Sigmoid colon (tissue), 7 donors: ENCODE results near the gene PCDHGB2. TPM values are rescaled to one million over a fixed set of nuclear protein-coding genes. Genes with fewer than 3 reads are reported as not detected.
"Not testable (repeated sequence)": the region's sequence is repeated elsewhere in the genome, so short reads cannot be mapped to it uniquely, and the experiment has no call there.

Experiments
- DNase-seq: peaks from one replicate; pipeline ENCODE4 v3.0.0-alpha.2; 2019
- H3K27ac ChIP-seq, 4 donors: fragments of 200-600 bp; sonication (generic); one replicate each; pipeline ENCODE4 v1.5.1; 2016 to 2019; ENCODE audit warnings: mild to moderate bottlenecking in 1 of 4
- H3K27me3 ChIP-seq, 3 donors: fragments of 200-600 bp; sonication (generic); one replicate each; pipeline ENCODE4 v1.5.1; 2019; ENCODE audit warnings: mild to moderate bottlenecking in 1 of 3
- H3K36me3 ChIP-seq, 4 donors: fragments of 200-600 bp; sonication (generic); one replicate each; pipeline ENCODE4 v1.5.1; 2016 to 2019
- H3K4me1 ChIP-seq, 4 donors: fragments of 200-600 bp; sonication (generic); one replicate each; pipeline ENCODE4 v1.5.1; 2017 to 2019
- H3K4me3 ChIP-seq, 4 donors: fragments of 200-600 bp; sonication (generic); one replicate each; pipeline ENCODE4 v1.5.1; 2017 to 2019; ENCODE audit warnings: mild to moderate bottlenecking in 2 of 4, moderate library complexity in 1 of 4
- H3K9me3 ChIP-seq, 4 donors: fragments of 200-600 bp in 3 of 4; sonication (generic) in 3 of 4; one replicate each; pipeline versions ENCODE4 v1.5.1 to v1.6.1; 2013 to 2019
- CTCF ChIP-seq, 4 experiments: fragments of 450-650 bp in 3 of 4; fragments of 200-600 bp in 1 of 4; IDR thresholded peaks; one replicate each; pipeline ENCODE4 v1.5.1; 2016 to 2019; ENCODE audit warnings: antibody characterized with exemption in 4 of 4, mild to moderate bottlenecking in 3 of 4, moderate library complexity in 2 of 4
- EP300 ChIP-seq, 4 donors: sonication (generic); formaldehyde crosslinking; IDR thresholded peaks; one replicate each; pipeline ENCODE4 v1.6.1; 2017; ENCODE audit warnings: antibody characterized with exemption in 4 of 4
- POLR2A ChIP-seq, 2 donors: fragments of 450-650 bp; IDR thresholded peaks; one replicate each; pipeline ENCODE4 v1.6.1; 2016; ENCODE audit warnings: antibody characterized with exemption in 2 of 2, mild to moderate bottlenecking in 2 of 2, moderate library complexity in 2 of 2
- POLR2AphosphoS5 ChIP-seq, 4 donors: sonication (generic); formaldehyde crosslinking; IDR thresholded peaks; one replicate each; pipeline ENCODE4 v1.6.1; 2017; ENCODE audit warnings: antibody characterized with exemption in 4 of 4
- WGBS, 2 donors: extraction: QIAGEN DNeasy Blood & Tissue Kit; methylation state at CpG; one replicate each; pipeline ENCODE4 v1.1.7; 2013; 5-methylcytosine and 5-hydroxymethylcytosine counted together
- intact Hi-C: fragments of 100-400 bp; cut with DNase I; formaldehyde crosslinking; loops from one replicate; pipeline ENCODE4 v1.15.1; 2023
- polyA plus RNA-seq, 3 donors: library from polyadenylated mRNA; stranded (reverse); fragments of 200-250 nt; gene quantifications; one replicate each; pipeline ENCODE4 v1.2.3, GENCODE V29; 2013
- total RNA-seq, 4 donors: library from RNA; depleted of rRNA; stranded (reverse); fragments of >200 nt; gene quantifications; one replicate each; pipeline ENCODE4 v1.1.0, GENCODE V29; 2016
- donor health status: healthy with polysubstance abuse.
- donor health status: Bipolar disorder and iron deficiency.
- donor health status: healthy.

The PCDHGB2 gene
- total and polyA plus RNA-seq, 7 donors, result 0.51 to 12.9 (median 4.4) TPM; not detected in 2

DNA sequence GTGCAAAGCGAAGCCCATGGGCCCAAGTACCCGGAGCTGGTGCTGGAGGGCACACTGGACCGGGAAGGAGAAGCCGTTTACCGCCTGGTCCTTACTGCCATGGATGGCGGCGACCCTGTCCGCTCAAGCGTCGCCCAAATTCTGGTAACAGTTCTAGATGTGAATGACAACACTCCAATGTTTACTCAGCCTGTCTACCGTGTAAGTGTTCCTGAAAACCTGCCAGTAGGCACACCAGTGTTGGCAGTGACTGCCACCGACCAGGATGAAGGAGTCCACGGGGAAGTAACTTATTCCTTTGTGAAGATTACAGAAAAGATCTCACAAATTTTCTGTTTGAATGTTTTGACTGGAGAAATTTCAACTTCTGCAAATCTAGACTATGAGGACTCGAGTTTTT, 14.8 kb downstream of the PCDHGB2 start:
- H3K27ac ChIP-seq, result no peak overlapping the region
- peaks cover 42 to 91% (median 72%) of the 10 kb centered on the region in 4 donors for H3K9me3 ChIP-seq
- H3K36me3 ChIP-seq, result peaks cover 0 to 6% (median 0%) of the 10 kb centered on the region in 4 donors
- H3K4me1 ChIP-seq, result no peaks in the 10 kb centered on the region
- intact Hi-C loops, result no loop called here
- no peak overlapping the region for H3K4me3 ChIP-seq
- DNase-seq, result no peak
- no peak for TF ChIP-seq CTCF (IDR thresholded peaks at IDR 0.05)
- no peak for TF ChIP-seq POLR2A (IDR thresholded peaks at IDR 0.05)
- TF ChIP-seq EP300 (IDR thresholded peaks at IDR 0.05), result no peak
- no peak for TF ChIP-seq POLR2AphosphoS5 (IDR thresholded peaks at IDR 0.05)
- no peaks in the 10 kb centered on the region for H3K27me3 ChIP-seq
- 69 to 72% methylated on average over 14 of the region's 14 CpGs for WGBS, 2 donors

GRCh38 chr5:141375444-141376155, 15.8 kb downstream of the PCDHGB2 start:
- H3K27ac ChIP-seq, DNase-seq, H3K4me1 ChIP-seq, H3K36me3 ChIP-seq, intact Hi-C loops, H3K27me3 ChIP-seq, H3K4me3 ChIP-seq: not testable (repeated sequence)
- 60 to 72% methylated on average over 42 to 43 of the region's 48 CpGs for WGBS, 2 donors
- peaks cover 41 to 85% (median 67%) of the 10 kb centered on the region in 4 donors for H3K9me3 ChIP-seq

- TF ChIP-seq POLR2A (IDR thresholded peaks at IDR 0.05) (no peak), EP300 (IDR thresholded peaks at IDR 0.05) (no peak), CTCF (IDR thresholded peaks at IDR 0.05) (no peak), POLR2AphosphoS5 (IDR thresholded peaks at IDR 0.05) (no peak)
- 19 to 40% methylated on average over 37 of the region's 37 CpGs for whole genome bisulfite sequencing, 2 donors
- Histone ChIP-seq H3K27ac (no peak within 1 kb of the TSS), H3K27me3 (peaks cover 0 to 9% (median 0%) of the 10 kb centered on the region in 3 donors), H3K9me3 (peaks cover 22 to 89% (median 66%) of the 10 kb centered on the region in 4 donors), H3K4me3 (peak within 1 kb of the TSS in 1 of 4 donors; percentile 8), H3K36me3 (peaks cover 0 to 6% (median 0%) of the 10 kb centered on the region in 4 donors), H3K4me1 (no peaks in the 10 kb centered on the region)
- DNase-seq, result peak; percentile 30
- intact Hi-C loops, result no loop called here
Observed at GRCh38 chr5:141382469-141383294, 22.9 kb downstream of the PCDHGB2 start, which contains the start of gene PCDHGA7. TSS of gene PCDHGA7 (plus strand) at chr5:141382742. CDS start at chr5:141382900, 158 bp downstream.

DNA sequence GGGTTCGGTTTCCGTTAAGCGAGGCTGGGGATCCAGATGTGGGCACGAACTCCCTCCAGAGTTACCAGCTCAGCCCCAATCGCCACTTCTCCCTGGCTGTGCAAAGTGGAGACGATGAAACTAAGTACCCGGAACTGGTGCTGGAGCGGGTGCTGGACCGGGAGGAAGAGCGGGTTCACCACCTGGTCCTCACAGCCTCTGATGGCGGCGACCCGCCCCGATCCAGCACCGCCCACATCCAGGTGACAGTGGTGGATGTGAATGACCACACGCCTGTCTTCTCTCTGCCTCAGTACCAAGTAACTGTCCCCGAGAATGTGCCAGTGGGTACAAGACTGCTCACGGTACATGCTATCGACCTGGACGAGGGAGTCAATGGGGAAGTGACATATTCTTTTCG, 23.6 kb downstream of the PCDHGB2 start:
- no peak overlapping the region for H3K4me3 ChIP-seq

More for the DNA sequence above, 23.6 kb downstream of the PCDHGB2 start:
- Histone ChIP-seq H3K4me1 (no peaks in the 10 kb centered on the region), H3K9me3 (peaks cover 24 to 86% (median 63%) of the 10 kb centered on the region in 4 donors), H3K27ac (no peak overlapping the region), H3K36me3 (peaks cover 0 to 6% (median 0%) of the 10 kb centered on the region in 4 donors), H3K27me3 (peaks cover 0 to 9% (median 0%) of the 10 kb centered on the region in 3 donors)
- WGBS, 2 donors, result 43 to 60% methylated on average over 21 of the region's 21 CpGs
- DNase-seq, result no peak
- TF ChIP-seq CTCF (IDR thresholded peaks at IDR 0.05), result no peak
- TF ChIP-seq POLR2A (IDR thresholded peaks at IDR 0.05), result no peak
- no peak for TF ChIP-seq POLR2AphosphoS5 (IDR thresholded peaks at IDR 0.05)
- no peak for TF ChIP-seq EP300 (IDR thresholded peaks at IDR 0.05)
- intact Hi-C loops, result no loop called here
